ENCODE results near the gene MACF1. TPM values are rescaled to one million over a fixed set of nuclear protein-coding genes. Genes with fewer than 3 reads are reported as not detected.
A peak's percentile ranks its signal among the peaks of the same experiment; 100 is the strongest.

Gene MACF1
- total RNA-seq, 6 donors from 2014 or later = 359 to 1,160 (median 531) TPM

DNA sequence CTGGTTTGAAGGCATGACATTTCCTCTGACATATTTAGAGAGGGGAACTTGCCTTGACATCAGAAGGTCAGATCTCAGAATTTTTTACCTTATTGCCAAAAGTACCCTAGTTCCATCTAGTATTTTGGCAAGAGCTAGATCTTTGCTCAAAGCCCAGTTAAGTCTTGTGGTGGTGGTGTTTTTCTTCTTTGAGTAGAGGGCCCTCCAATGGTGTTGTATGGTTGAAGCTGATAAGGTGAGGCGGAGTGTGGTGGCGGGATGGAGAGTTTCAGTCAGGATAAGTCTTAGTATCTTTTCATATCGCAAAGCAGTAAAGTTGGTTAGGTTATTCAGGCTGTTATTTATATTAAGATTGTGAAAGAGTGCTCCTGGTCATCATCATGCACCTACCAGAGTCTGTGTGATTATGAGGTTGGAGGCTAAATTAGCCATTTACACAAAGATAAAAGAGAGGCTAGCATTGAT, 20.1 kb upstream of the MACF1 start:
- H3K27me3 ChIP-seq = no peaks in the 10 kb centered on the region
- no peak for DNase-seq
- no peaks in the 10 kb centered on the region for H3K36me3 ChIP-seq
- no peak for TF ChIP-seq POLR2A (IDR thresholded peaks at IDR 0.05)
- no peak for TF ChIP-seq POLR2AphosphoS5 (IDR thresholded peaks at IDR 0.05)
- peak in 1 of 6 experiments; percentile 10 for TF ChIP-seq CTCF (IDR thresholded peaks at IDR 0.05)
- TF ChIP-seq EP300 (IDR thresholded peaks at IDR 0.05) = no peak
- 77 to 79% methylated on average over 3 of the region's 3 CpGs for WGBS, 2 donors
- H3K4me1 ChIP-seq = peaks cover 48 to 64% (median 61%) of the 10 kb centered on the region in 4 donors
- H3K9me3 ChIP-seq = no peaks in the 10 kb centered on the region
- ATAC-seq (ENCODE audit: low FRiP score in 2 of 2) = no peak
- no peak overlapping the region for H3K4me3 ChIP-seq
- peak overlapping the region; percentile 70 to 83 (median 77) for H3K27ac ChIP-seq

GRCh38 chr1:39187275-39188046, 17.0 kb upstream of the MACF1 start:
- no peaks in the 10 kb centered on the region for H3K36me3 ChIP-seq
- DNase-seq (no peak), ATAC-seq (ENCODE audit: low FRiP score in 2 of 2) (no peak)
- H3K27me3 ChIP-seq = no peaks in the 10 kb centered on the region
- peaks cover 61 to 86% (median 78%) of the 10 kb centered on the region in 4 donors for H3K4me1 ChIP-seq
- no peaks in the 10 kb centered on the region for H3K9me3 ChIP-seq
- no peak for TF ChIP-seq POLR2AphosphoS5 (IDR thresholded peaks at IDR 0.05)
- no peak for TF ChIP-seq EP300 (IDR thresholded peaks at IDR 0.05)
- no peak for TF ChIP-seq CTCF (IDR thresholded peaks at IDR 0.05)
- H3K4me3 ChIP-seq = no peak overlapping the region
- WGBS, 2 donors = 64 to 68% methylated on average over 3 of the region's 3 CpGs
- peak overlapping the region; percentile 5 to 83 (median 50) for H3K27ac ChIP-seq

GRCh38 chr1:39189592-39190041, 14.9 kb upstream of the MACF1 start:
- Histone ChIP-seq H3K9me3 (no peaks in the 10 kb centered on the region), H3K4me1 (peaks cover 63 to 90% (median 79%) of the 10 kb centered on the region in 4 donors), H3K27ac (peak overlapping the region in 3 of 4 donors; percentile 17 to 83 (median 82)), H3K4me3 (no peak overlapping the region), H3K27me3 (no peaks in the 10 kb centered on the region), H3K36me3 (no peaks in the 10 kb centered on the region)
- ATAC-seq (ENCODE audit: low FRiP score in 2 of 2) (no peak), DNase-seq (no peak)
- 13 to 31% methylated on average over 1 of the region's 1 CpG for WGBS, 2 donors
- TF ChIP-seq POLR2AphosphoS5 (IDR thresholded peaks at IDR 0.05) = no peak
- no peak for TF ChIP-seq POLR2A (IDR thresholded peaks at IDR 0.05)
- TF ChIP-seq EP300 (IDR thresholded peaks at IDR 0.05) = no peak
- TF ChIP-seq CTCF (IDR thresholded peaks at IDR 0.05) = no peak

GRCh38 chr1:39190096-39190495, 14.4 kb upstream of the MACF1 start:
- TF ChIP-seq CTCF (IDR thresholded peaks at IDR 0.05) (no peak), POLR2A (IDR thresholded peaks at IDR 0.05) (no peak), EP300 (IDR thresholded peaks at IDR 0.05) (no peak), POLR2AphosphoS5 (IDR thresholded peaks at IDR 0.05) (no peak)
- ATAC-seq (ENCODE audit: low FRiP score in 2 of 2) (no peak), DNase-seq (no peak)
- Histone ChIP-seq H3K27ac (peak overlapping the region in 3 of 4 donors; percentile 45 to 83 (median 82)), H3K9me3 (no peaks in the 10 kb centered on the region), H3K27me3 (no peaks in the 10 kb centered on the region), H3K36me3 (no peaks in the 10 kb centered on the region), H3K4me3 (no peak overlapping the region), H3K4me1 (peaks cover 65 to 90% (median 79%) of the 10 kb centered on the region in 4 donors)
- 80 to 83% methylated on average over 3 of the region's 3 CpGs for WGBS, 2 donors
